ENCODE data around the gene SLC31A1.

DNA sequence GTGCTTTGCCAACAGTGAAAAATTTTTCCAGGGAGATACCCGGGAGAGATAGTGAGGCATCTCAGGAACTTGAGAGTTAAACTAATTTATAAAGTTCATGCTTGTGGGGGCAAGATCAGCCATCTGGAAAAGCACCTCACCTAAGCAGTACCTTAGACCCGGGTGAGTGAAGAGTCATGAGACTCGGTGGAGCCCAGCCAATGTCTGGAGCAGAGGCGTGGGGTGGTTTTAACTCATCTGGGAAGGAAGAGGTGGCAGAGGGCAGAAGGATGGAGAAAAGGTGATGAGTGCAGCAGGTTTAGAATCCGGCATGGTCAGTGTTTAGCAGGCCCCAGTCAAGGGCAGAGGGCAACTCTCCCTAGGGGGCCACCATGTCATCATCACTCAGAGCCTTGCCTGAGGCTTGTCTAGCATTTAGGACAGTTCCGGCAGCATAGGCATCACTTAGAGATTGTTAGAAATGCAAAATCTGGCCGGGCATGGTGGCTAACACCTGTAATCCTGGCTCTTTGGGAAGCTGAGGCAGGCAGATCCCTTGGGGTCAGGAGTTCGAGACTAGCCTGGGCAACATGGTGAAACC lies 86.1 kb downstream of the SLC31A1 start:
- TF ChIP-seq, protein P1, sequence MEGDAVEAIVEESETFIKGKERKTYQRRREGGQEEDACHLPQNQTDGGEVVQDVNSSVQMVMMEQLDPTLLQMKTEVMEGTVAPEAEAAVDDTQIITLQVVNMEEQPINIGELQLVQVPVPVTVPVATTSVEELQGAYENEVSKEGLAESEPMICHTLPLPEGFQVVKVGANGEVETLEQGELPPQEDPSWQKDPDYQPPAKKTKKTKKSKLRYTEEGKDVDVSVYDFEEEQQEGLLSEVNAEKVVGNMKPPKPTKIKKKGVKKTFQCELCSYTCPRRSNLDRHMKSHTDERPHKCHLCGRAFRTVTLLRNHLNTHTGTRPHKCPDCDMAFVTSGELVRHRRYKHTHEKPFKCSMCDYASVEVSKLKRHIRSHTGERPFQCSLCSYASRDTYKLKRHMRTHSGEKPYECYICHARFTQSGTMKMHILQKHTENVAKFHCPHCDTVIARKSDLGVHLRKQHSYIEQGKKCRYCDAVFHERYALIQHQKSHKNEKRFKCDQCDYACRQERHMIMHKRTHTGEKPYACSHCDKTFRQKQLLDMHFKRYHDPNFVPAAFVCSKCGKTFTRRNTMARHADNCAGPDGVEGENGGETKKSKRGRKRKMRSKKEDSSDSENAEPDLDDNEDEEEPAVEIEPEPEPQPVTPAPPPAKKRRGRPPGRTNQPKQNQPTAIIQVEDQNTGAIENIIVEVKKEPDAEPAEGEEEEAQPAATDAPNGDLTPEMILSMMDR (conservative IDR thresholded peaks at IDR 0.05): no peak
- TF ChIP-seq EZH2 (IDR thresholded peaks at IDR 0.05; ENCODE audit: low read depth): no peak

Data from PC-9 (cell line).